ENCODE data around the gene PCBP2.
"Not testable (repeated sequence)": the region's sequence is repeated elsewhere in the genome, so short reads cannot be mapped to it uniquely, and the experiment has no call there.

The PCBP2 gene

DNA sequence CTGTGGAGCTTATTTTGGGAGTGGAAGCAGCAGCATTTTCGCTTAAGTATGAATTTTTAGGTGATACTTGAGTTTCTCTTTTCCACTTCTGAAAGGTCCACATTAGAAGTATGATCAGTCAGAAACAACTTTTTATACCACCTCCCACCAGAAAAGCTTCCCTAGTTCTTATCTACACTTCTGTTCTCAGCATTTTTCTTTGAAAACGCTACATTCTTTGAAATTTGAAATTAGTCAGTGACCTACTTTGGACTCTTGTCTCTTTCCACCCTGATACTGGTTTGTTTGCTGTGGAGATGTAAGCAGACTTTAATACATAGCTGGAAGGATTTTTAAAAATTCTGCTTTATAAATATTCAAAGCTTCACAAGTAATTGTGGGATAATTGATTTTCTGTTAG is 22.2 kb downstream of the PCBP2 start:
- no peak for DNase-seq

DNA sequence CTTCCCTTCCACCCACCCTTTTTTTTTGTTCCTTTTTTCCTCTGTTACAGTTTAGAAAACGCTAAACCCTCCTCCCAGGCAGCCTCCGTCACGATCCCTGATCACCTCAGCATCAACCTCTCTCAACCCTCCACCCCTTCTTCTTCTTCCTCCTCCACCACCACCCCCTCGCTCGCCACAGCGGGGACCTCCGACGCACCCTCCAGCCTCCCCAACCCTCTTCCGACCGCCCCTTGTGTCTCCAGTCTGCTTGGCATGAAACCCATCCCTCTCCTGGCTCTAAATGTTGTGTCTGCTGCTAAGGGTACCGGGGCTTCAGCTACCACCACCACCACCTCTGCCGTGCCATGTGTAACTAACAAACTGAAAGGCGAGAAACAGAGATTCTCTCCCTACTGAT is 22.9 kb downstream of the PCBP2 start:
- no peak for DNase-seq

DNA sequence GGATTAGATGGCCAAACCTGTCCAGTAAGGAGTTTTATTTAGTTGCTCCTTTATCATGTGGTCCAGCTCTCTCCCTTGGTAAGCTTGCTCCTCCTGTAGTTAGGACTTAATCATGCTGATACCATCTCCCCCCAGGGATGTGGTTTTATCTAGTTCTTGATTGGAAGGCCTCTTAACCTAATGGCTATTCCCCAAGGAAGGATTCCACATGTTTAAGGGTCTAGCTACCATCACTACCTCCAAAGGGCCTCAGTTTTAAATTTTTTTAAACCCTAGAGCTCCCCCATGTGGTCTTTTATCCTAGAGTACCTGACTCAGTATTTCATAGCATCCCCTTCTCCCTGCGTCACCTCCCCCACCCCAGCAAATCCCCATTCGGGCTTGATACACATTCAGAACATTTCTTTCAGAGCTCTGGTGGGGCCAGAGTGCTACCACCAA is 24.9 kb downstream of the PCBP2 start:
- DNase-seq, result no peak

DNA sequence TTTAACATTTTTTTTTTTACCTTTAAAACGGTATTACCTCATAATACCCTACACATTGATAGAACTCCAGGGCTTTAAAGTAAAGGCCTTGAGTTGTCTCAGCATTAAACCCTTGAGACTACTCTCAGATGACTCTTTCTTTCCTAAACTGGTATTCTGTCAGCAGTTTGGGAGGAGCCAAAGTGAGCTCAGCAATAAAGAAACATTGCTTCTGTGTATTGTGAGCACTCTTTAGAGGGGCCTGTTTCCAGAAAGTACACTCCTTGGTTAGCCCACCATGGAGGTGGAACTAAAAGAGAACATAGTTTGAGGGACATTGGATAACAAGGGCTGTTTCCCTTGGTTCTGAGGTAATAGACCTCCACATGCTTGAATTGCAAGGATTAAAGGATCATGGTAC is 27.0 kb downstream of the PCBP2 start:
- no peak for DNase-seq

DNA sequence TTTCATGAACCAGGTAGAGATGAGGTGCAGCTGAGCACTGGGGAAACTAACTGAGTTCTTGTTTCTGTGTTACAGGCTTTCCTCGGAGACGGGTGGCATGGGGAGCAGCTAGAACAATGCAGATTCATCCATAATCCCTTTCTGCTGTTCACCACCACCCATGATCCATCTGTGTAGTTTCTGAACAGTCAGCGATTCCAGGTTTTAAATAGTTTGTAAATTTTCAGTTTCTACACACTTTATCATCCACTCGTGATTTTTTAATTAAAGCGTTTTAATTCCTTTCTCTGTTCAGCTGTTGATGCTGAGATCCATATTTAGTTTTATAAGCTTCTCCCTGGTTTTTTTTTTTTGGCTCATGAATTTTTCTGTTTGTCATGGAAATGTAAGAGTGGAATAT is 27.4 kb downstream of the PCBP2 start:
- DNase-seq, result no peak

DNA sequence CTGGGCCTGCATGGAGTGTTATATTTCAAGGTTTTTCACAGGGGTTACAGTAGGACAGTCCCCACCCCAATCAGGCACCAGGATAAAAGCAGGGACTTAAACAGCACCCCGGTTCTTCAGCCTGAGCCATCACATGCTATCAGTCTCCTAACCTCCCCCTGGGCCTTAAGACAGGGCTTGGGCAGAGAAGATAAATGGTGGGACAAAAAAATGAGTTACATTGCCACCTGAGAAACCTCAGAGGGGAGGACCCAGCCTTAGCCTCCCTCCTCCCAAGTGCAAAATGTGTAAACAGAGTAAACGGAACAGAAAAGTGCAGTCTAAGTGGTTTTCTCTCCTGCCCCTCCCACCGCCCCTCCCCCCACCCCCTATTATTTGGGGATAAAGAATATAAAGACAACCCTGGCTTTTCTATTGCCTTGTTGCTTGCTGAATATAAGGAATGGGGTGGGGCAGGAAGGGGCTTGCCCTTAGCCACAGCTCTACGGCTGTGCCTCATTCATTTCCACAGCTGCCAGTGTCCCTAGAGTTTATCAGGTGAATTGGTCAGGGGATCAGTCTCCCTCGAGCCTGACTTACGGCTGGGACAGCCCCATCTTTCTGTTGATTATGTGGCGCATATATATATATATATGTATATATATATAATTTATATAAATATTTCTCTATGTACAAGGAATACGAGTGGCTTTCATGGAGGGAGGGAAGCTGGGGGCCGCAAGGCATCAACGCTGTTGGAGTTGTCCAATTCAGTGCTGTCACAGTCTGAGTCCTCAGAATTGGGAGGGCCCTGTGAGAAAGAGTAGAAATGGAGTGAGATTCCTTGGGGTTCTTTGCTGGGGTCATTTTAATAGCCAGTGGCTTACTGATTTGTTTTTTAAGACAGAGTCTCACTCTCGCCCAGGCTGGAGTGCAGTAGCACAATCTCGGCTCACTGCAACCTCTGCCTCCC is 28.9 kb downstream of the PCBP2 start:
- no peak for DNase-seq

DNA sequence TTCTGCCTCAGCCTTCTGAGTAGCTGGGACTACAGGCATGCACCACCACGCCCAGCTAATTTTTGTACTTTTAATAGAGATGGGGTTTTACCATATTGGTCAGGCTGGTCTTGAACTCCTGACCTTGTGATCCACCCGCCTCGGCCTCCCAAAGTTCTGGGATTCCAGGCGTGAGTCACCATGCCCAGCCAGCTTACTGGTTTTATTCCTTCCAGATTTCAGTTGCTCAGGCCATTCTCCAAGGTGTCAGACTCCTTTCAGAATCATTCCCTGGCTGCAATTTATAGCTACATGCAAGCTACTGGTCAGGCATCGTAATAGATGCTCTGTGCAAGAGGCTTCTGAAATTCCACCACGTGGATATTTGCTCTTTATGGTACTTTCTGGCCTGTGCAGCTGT is 29.6 kb downstream of the PCBP2 start:
- DNase-seq, result not testable (repeated sequence)

DNA sequence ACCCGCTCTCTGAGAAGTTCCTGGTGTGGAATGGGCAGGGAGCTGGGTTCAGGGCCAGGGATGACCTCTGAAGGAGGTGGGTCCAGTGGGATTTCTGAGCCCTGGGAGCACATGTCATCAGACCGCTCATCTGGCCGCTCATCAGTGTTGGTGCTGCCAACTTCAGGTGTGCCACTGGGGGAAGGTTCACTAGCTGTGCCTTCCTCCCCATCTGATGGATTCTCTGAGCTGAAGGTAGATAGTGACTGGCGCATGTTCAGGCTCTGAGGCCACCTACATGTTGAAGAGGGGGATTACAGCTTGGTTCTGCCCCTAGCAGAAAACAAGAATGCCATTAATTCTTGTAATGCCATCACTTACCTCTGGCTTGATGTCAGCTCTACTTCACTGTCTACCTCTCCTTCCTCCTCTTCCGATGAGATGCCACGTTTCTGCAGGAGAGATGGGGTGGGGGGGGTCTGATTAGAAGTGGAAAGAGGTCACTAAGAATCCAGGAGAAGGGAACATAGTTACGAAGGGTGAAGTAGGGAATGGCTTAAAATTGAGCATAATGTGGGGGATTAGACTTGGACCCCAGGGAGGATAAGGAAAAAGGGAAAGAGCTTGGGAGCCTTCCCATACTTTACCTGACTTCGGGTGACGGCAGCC is 30.2 kb downstream of the PCBP2 start:
- no peak for DNase-seq

DNA sequence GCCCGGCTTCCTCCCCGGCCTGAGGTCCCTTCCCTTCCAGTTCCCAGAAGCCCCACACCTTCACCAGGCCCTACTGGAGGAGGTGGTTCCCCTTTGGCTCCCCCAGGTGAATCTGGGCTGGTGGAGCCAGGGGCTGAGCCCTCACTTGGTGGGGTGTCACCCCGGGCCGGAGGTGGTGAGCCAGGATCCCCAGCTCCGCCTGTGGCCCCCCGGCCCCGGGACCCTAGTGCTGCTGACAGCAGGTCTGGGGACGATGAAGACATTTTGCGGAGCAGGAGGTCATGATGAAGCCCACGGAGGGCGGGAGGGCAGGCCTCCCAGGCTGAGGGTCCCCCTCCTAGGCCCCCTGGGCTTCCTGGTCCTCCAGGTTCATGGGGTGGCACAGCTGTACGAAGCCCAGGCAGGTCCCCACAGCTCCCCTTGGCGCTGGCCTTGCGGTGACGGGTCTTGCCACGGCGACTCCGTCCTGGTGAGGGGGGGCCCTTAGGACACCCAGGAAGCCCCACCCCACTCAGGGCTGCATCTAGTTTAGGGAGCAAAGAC is 30.8 kb downstream of the PCBP2 start:
- no peak for DNase-seq

DNA sequence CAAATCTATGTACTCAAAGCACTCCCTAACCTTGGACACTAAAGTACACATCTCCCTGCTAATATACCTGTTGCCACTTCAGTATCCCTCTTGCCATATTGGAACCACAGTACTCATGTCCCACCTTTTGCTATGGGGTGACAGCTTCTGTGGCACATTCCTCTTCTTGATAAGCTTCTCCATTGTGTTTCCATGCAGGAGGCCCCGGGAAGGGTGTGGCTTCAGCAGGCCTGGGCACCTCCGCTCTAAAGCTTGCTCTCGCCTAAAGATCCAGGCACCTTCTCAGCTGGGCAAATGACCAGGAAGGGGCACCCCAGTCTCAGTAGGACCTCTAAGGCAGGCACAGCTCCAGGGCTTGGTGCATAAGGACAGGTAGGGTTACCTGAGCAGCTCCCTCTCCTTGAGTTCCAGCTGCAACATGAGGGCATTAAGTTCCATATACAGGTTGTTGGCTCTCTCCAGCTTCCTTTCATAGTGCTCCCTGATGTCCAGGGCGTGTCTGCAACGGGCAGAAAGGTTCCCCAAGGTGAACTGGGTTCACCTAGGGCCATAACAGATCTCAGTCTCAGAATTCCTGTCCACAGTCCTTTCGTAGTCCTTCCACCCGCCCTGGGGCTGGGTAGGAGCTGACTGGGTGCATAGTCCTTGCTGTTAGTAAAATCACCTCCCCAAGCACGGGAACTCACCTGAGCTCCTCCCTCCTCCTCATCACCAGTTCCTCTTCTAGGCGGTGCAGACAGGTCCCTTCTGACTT is 31.5 kb downstream of the PCBP2 start:
- DNase-seq, result no peak

DNA sequence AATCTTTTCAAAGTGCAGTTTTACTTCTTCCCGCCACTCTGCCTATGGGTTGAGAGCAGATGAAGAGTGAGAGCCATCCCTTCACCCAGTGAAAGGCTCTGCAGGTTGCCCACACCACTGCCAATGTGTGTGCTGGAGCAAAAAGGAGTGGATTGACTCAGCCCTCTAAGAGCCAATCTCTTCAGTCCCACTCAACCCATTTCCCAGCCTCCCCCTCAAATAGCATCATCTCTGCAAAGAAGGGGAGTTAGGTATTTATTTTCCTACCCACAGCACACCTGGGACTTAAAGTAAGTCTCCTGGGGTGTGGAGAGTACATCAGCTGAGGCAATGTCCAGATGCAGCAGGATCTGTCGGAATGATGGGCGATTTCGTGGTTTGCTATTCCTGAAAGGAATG is 32.1 kb downstream of the PCBP2 start:
- DNase-seq, result no peak

DNA sequence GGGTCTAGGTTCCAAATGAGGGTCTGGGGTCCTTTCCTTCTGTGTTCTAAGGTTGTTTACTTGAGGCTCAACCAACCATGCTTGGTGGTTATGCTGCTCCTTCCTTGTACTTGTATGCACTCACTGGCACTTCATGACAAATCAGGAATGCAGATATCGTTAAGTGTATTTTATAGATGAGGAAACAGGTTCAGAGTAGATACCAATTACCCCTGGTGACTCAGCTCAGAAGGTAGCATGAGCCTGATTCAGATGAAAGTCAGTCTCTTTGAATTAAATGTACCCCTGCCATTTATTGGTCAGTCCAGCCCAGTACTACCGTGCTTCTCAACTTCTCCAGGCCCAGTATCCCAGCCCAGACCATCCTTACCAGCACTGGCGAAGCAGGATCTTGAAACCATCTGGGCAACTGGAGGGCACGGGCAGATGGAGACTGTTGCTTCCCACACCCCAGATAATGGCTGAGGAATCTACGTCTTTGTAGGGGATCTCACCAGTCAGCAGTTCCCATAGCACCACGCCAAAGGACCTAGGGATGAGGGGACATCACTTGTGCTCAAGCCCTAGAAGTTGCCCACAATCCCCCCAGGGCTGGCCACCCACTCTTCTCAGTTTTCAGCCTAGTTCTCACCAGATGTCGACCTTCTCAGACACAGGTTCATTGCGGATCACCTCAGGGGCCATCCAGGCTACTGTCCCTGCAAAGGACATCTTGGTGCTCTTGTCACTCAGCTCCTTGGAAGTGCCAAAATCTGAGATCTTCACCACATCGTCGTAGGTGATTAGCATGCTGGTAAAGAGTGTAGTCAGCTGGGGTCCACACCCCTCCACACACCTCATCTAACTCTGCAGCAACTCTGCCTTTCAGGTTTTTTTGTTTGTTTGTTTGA is 33.0 kb downstream of the PCBP2 start:
- DNase-seq, result no peak

DNA sequence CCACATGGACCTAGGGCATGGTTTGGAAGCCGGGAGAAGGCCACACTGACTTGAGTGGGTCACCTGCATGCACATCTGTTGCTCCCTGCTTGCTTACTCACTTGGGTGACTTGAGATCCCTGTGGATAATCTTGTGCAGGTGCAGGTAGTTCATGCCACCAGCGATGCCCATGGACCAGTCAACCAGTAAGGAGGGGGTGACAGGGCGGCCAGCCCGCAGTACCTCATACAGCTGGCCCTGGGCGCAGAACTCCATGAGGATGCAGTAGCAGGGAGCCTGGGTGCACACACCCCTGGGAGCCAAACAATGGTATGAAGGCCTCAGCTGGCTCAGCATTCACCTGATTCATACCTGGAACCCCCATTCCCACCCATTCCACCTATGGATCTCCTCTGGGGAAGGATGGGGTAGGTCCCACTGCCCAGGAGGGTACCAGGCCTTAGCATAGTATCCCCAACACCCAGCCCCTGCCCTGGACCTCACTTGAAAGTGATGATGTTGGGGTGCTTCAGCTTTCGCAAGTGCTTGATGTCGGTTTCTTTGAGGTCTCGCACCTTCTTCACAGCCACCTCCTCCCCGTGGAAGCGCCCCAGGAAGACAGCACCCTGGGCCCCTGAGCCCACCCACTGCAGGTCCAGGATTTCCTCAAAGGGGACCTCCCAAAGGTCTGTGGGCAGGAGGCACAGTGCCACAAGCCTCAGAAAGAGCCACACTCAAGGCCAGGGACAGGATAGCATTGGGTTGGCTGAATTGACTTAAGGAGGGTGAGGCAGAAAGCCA is 34.2 kb downstream of the PCBP2 start:
- DNase-seq, result no peak

DNA sequence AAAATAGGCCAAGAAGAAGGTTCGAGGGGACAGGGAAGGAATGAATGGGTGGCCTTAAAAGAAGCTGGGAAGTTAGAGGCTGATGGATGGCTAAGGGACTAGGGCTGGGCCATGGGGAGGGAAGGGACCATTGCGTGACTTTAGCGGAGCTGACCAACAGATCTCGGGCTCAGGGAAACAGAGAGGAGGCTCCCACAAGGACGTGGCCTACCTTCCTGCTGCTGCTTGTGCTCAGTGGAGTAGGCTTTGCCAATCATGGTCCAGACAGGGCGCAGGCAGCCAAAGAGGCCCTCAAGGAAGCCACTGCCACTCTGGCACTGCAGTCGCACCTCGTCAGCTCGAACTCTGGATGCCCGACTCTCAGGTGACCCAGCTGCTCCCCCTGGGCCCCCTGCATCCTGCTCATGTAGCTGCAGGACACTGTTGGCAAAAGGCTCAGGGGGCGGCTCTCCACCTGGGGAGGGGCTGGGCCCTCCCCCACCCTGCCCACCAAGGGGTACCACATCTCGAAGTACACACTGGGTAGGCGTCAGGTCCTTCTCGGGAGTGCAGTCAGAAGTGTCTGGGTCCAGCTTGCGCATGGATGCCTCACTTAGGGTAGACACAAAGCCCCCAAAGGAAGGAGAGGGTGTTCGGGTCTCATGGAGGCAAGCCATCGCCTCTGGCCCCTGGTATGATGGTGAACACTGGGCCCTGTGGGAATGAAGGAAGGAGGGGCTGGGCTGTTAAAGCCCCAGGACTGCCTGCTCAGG is 35.0 kb downstream of the PCBP2 start:
- no peak for DNase-seq

DNA sequence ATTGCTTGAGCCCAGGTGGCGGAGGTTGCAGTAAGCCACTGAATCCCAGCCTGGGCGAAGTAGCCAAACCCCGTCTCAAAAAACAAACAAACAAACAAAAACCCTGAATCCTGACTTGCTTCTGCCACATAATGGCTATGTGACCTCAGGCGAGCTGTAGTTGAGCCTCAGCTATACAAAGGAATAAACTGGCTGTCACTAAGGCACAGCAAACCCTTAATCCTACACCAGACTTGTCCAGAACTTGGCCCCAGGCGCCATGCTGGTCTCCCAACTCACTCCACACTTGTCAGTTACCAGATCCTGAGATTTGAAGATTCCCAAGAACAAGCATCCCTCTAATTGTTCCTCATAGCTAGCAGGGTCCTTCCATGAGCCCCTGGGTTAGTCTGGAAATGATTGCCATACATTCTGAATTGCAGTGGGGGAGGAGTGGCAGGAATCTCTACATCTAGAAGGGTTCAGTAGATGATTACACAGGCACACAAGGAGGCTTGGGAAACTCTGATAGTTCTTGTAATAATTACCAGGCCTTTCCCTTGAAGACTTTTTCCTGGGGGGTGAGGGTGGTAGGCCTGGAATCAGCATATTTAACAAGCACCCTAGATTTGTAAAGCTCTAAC is 37.5 kb downstream of the PCBP2 start:
- DNase-seq, result no peak

DNA sequence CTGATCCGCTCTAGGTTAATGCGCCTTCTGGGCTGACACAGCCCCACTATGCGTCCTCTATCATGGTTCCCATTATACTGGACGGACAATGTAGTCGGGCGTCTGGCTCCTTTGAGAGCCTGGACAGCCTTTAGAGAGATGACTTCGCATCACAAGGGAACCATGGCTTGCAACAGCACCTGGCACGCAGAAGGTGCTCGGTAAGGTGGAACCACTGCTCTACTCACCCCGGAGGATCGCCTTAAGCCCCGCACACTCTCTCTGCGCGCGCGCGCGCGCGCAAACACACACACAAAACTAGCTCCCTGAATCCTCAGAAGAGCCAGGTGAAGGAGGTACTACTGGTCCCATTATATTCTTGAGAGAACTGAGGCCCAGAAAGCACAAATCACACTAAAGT is 40.3 kb downstream of the PCBP2 start:
- DNase-seq, result no peak

DNA sequence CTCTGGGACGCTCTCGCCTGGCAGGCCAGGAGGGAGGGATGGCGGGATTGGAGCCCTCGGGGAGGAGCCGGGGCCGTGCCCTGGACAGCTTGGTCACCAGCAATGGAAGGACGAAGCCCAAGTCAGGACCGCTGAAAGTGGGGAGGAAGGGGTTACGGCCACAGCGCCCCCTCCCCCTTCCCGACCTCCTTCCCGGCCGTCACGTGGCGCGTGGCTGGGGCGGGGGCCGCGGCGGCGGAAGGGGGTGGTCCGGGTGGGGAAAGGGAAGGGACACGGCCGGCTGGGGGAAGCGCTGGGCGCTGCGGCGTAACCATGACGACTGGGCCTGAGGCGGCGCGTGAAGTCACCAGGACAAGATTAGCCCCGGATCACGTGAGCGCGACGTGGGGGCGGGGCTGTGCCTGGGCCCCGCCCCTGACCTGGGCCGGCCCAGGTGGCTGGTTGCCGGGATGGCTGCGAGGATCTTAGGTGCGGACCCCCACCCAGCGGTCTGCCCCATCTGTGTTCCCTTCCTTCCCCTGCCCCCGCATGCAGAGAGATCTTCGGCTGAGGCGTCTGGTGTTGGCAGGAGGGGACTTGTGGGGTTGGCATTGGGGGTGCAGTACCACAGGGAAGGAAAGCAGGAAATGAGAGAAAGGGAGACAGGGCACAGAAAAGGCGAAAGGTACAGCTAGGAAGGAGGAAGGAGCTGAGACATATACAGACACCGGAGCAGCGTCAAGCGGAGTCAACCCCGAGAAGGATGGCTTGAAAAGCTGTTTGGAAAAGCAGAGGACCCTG is 41.1 kb downstream of the PCBP2 start:
- DNase-seq, result peak; percentile 96

DNA sequence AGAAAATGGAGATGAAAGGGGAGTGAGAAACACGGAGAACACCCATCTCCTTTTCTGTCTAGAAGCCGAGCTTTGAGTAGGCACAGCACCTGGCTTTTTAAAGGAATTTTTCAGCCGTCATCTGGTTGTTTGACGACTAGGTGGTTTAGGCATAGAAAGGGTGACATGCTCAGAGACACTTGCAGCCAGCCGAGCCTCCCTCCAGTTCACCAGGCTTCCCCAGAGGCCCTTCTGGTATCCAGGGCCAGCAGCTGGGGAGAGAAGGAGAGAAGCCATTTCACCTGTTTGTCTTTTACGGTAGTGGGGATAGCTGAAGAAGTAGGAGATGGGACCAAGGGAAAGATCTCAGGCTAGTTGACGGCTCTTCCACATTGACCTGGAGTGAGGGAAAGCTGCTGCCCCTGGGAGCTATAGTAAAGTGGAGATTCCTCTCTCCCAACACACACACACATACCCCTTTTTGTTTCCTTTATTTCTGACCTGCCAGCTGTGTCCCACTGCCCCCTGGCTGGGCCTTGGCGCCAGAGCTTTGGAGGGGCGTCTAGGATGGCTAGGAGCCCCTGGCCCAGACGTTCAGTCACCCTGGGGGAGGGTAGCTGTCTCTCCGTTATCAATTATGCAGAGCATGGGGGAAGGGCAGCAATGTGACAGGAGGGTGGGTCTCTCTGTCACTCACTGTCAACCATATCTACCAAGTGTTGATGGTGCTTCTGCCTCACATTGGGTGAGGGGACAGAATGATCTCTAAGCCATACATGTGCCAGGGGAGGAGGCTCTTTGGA is 41.9 kb downstream of the PCBP2 start:
- DNase-seq, result no peak

All from activated effector memory CD4-positive, alpha-beta T cell treated with anti-CD3 and anti-CD28 coated beads, Interleukin-2, amount 50 U/mL, for 16 hours (primary cell).